KMS-11 (cell line): Measurements from ENCODE around the gene DNAH1.

Experiments
- H2AFZ ChIP-seq: fragments of 200-600 bp; sonication (generic); 2 replicates; pipeline ENCODE4 v1.6.1; 2016; ENCODE audit warnings: antibody characterized with exemption, mixed run types, low read depth
- H3K27ac ChIP-seq: fragments of 200-600 bp; sonication (generic); 2 replicates; pipeline ENCODE4 v1.6.1; 2016; ENCODE audit warnings: mild to moderate bottlenecking, mixed run types
- H3K27me3 ChIP-seq: fragments of 200-600 bp; sonication (generic); 2 replicates; pipeline ENCODE4 v1.6.1; 2017; ENCODE audit warnings: mild to moderate bottlenecking, low read depth, mixed run types, moderate library complexity; ENCODE audit not compliant: insufficient read depth
- H3K36me3 ChIP-seq: fragments of 200-600 bp; sonication (generic); 2 replicates; pipeline ENCODE4 v1.6.1; 2017; ENCODE audit warnings: mild to moderate bottlenecking, mixed run types; ENCODE audit not compliant: insufficient read depth
- H3K4me1 ChIP-seq: fragments of 200-600 bp; sonication (generic); 2 replicates; pipeline ENCODE4 v1.6.1; 2016; ENCODE audit warnings: mild to moderate bottlenecking, low read depth, mixed run types; ENCODE audit not compliant: poor library complexity, severe bottlenecking
- H3K4me2 ChIP-seq: fragments of 200-600 bp; sonication (generic); 2 replicates; pipeline ENCODE4 v1.7.0; 2016; ENCODE audit warnings: mild to moderate bottlenecking, mixed run types
- H3K4me3 ChIP-seq: fragments of 200-600 bp; sonication (generic); IDR thresholded peaks from 2 replicates; pipeline ENCODE4 v1.6.1; 2017; ENCODE audit warnings: low read depth, low read length, mixed read lengths; ENCODE audit not compliant: insufficient read depth
- H3K79me2 ChIP-seq: fragments of 200-600 bp; sonication (generic); 2 replicates; pipeline ENCODE4 v1.6.1; 2016; ENCODE audit warnings: low read depth, mixed run types; ENCODE audit not compliant: insufficient read depth
- H3K9ac ChIP-seq: fragments of 200-600 bp; sonication (generic); 2 replicates; pipeline ENCODE4 v1.6.1; 2016; ENCODE audit warnings: mild to moderate bottlenecking, mixed run types
- H4K20me1 ChIP-seq: fragments of 200-600 bp; sonication (generic); 2 replicates; pipeline ENCODE4 v1.6.1; 2016; ENCODE audit warnings: mild to moderate bottlenecking, mixed run types; ENCODE audit not compliant: insufficient read depth
- CTCF ChIP-seq: fragments of 200-600 bp; sonication (generic); conservative IDR thresholded peaks from 2 replicates; pipeline ENCODE4 v1.6.1; 2017; ENCODE audit warnings: low read depth, mild to moderate bottlenecking, antibody characterized with exemption, low read length, moderate library complexity, mixed read lengths

Gene DNAH1

GRCh38 chr3:52387481-52387880, 71.4 kb downstream of the DNAH1 start:
- no peak overlapping the region for H3K27ac ChIP-seq
- TF ChIP-seq CTCF: no peak
- H4K20me1 ChIP-seq: no peaks in the 10 kb centered on the region
- no peaks in the 10 kb centered on the region for H3K4me1 ChIP-seq
- no peak overlapping the region for H3K4me3 ChIP-seq
- H3K27me3 ChIP-seq: no peaks in the 10 kb centered on the region
- H3K9ac ChIP-seq: no peak overlapping the region
- no peaks in the 10 kb centered on the region for H3K79me2 ChIP-seq
- H3K36me3 ChIP-seq: no peaks in the 10 kb centered on the region
- H3K4me2 ChIP-seq: no peak overlapping the region
- H2AFZ ChIP-seq: no peak overlapping the region

- no peaks in the 10 kb centered on the region for H4K20me1 ChIP-seq
- H3K36me3 ChIP-seq: no peaks in the 10 kb centered on the region
- H2AFZ ChIP-seq: no peak overlapping the region
- H3K9ac ChIP-seq: no peak overlapping the region
- no peaks in the 10 kb centered on the region for H3K4me1 ChIP-seq
- H3K27ac ChIP-seq: no peak overlapping the region
- no peaks in the 10 kb centered on the region for H3K79me2 ChIP-seq
- TF ChIP-seq CTCF: no peak
- no peak overlapping the region for H3K4me2 ChIP-seq
- no peaks in the 10 kb centered on the region for H3K27me3 ChIP-seq
- no peak overlapping the region for H3K4me3 ChIP-seq
Measured at GRCh38 chr3:52388348-52388821, 72.3 kb downstream of the DNAH1 start.

- Histone ChIP-seq H3K27ac (no peak overlapping the region), H3K79me2 (no peaks in the 10 kb centered on the region), H3K4me3 (no peak overlapping the region), H4K20me1 (no peaks in the 10 kb centered on the region), H3K36me3 (no peaks in the 10 kb centered on the region), H3K4me1 (no peaks in the 10 kb centered on the region), H3K27me3 (no peaks in the 10 kb centered on the region), H2AFZ (no peak overlapping the region), H3K4me2 (no peak overlapping the region), H3K9ac (no peak overlapping the region)
- TF ChIP-seq CTCF: no peak
Measured at GRCh38 chr3:52388933-52389332, 72.8 kb downstream of the DNAH1 start.

GRCh38 chr3:52391096-52391495, 75.0 kb downstream of the DNAH1 start:
- Histone ChIP-seq H3K4me2 (no peak overlapping the region), H3K27me3 (no peaks in the 10 kb centered on the region), H2AFZ (no peak overlapping the region), H3K79me2 (no peaks in the 10 kb centered on the region), H3K36me3 (no peaks in the 10 kb centered on the region), H3K4me3 (no peak overlapping the region), H3K9ac (no peak overlapping the region), H3K4me1 (no peaks in the 10 kb centered on the region), H4K20me1 (no peaks in the 10 kb centered on the region), H3K27ac (no peak overlapping the region)
- TF ChIP-seq CTCF: no peak
